ENCODE results near the gene FFAR2. TPM values are rescaled to one million over a fixed set of nuclear protein-coding genes. Genes with fewer than 3 reads are reported as not detected.
A peak's percentile ranks its signal among the peaks of the same experiment; 100 is the strongest.

The FFAR2 gene
- total and polyA plus RNA-seq, 9 of the 15 experiments (the other 6 are each of a cell fraction or from before 2014, with no cell fraction given), result not detected

DNA sequence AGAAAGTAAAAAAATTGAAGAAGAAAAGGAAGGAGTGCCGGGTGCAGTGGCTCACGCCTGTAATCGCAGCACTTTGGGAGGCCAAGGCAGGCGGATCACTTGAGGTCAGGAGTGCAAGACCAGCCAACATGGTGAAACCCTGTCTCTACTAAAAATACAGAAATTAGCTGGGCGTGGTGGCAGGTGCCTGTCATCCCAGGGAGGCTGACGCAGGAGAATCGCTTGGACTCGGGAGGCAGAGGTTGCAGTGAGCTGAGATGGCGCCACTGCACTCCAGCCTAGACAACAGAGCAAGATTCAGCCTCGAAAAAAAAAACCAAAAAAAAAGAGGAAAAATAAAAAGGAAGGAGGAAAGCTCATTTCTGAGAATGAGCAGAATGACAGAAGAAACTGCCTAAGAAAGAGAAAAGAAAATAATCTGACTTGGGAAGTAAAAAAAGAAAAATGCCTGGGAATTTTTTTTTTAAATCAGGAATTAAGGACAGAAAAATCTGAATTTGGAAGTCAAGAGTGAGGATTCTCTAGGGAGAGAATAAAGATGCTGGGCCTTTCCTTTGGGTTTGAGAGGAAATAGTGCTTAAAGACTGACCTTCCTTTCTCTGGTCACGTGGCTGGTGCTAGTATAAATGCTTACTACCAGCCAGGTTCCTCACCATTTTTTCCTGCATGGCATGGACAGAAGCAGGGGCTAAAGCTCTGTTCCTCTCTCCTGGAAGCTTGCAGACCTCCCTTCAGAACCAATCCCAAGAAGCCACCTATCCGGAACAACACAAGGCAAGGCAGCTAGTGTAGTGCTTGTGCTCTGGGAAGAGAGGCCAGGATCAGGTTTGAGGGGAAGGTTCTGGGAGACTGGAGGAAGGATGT is at the start of gene FFAR2 (continued):
- TF ChIP-seq MED1 (CRISPR knock-in tag; IDR thresholded peaks at IDR 0.05; ENCODE audit: borderline replicate concordance) (no peak), ZNF12 (CRISPR knock-in tag; IDR thresholded peaks at IDR 0.05) (no peak), CBX2 (IDR thresholded peaks at IDR 0.05; ENCODE audit: insufficient read depth, low read length, poor library complexity, severe bottlenecking) (no peak), BHLHE40 (IDR thresholded peaks at IDR 0.05; ENCODE audit: low read length) (no peak), DACH1 (IDR thresholded peaks at IDR 0.05; ENCODE audit: partially characterized antibody) (no peak), ZNF668 (CRISPR knock-in tag; IDR thresholded peaks at IDR 0.05) (no peak)
- TF ChIP-seq, protein P1, sequence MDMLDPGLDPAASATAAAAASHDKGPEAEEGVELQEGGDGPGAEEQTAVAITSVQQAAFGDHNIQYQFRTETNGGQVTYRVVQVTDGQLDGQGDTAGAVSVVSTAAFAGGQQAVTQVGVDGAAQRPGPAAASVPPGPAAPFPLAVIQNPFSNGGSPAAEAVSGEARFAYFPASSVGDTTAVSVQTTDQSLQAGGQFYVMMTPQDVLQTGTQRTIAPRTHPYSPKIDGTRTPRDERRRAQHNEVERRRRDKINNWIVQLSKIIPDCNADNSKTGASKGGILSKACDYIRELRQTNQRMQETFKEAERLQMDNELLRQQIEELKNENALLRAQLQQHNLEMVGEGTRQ (CRISPR knock-in tag; IDR thresholded peaks at IDR 0.05), result peak; percentile 38; the same call in 1 of the 2 replicates
- TF ChIP-seq, protein P2, sequence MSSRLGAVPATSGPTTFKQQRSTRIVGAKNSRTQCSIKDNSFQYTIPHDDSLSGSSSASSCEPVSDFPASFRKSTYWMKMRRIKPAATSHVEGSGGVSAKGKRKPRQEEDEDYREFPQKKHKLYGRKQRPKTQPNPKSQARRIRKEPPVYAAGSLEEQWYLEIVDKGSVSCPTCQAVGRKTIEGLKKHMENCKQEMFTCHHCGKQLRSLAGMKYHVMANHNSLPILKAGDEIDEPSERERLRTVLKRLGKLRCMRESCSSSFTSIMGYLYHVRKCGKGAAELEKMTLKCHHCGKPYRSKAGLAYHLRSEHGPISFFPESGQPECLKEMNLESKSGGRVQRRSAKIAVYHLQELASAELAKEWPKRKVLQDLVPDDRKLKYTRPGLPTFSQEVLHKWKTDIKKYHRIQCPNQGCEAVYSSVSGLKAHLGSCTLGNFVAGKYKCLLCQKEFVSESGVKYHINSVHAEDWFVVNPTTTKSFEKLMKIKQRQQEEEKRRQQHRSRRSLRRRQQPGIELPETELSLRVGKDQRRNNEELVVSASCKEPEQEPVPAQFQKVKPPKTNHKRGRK (tag; IDR thresholded peaks at IDR 0.05), result peak; percentile 93
- TF ChIP-seq, protein P3, sequence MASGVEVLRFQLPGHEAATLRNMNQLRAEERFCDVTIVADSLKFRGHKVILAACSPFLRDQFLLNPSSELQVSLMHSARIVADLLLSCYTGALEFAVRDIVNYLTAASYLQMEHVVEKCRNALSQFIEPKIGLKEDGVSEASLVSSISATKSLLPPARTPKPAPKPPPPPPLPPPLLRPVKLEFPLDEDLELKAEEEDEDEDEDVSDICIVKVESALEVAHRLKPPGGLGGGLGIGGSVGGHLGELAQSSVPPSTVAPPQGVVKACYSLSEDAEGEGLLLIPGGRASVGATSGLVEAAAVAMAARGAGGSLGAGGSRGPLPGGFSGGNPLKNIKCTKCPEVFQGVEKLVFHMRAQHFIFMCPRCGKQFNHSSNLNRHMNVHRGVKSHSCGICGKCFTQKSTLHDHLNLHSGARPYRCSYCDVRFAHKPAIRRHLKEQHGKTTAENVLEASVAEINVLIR (CRISPR knock-in tag; IDR thresholded peaks at IDR 0.05), result no peak
- TF ChIP-seq, protein P4, sequence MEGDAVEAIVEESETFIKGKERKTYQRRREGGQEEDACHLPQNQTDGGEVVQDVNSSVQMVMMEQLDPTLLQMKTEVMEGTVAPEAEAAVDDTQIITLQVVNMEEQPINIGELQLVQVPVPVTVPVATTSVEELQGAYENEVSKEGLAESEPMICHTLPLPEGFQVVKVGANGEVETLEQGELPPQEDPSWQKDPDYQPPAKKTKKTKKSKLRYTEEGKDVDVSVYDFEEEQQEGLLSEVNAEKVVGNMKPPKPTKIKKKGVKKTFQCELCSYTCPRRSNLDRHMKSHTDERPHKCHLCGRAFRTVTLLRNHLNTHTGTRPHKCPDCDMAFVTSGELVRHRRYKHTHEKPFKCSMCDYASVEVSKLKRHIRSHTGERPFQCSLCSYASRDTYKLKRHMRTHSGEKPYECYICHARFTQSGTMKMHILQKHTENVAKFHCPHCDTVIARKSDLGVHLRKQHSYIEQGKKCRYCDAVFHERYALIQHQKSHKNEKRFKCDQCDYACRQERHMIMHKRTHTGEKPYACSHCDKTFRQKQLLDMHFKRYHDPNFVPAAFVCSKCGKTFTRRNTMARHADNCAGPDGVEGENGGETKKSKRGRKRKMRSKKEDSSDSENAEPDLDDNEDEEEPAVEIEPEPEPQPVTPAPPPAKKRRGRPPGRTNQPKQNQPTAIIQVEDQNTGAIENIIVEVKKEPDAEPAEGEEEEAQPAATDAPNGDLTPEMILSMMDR (IDR thresholded peaks at IDR 0.05 in 2 of 3, conservative IDR thresholded peaks at IDR 0.05 in 1 of 3; ENCODE audit: insufficient read depth in 2 of 3, low read depth in 1 of 3, low read length in 3 of 3), result no peak
- TF ChIP-seq, protein P5, sequence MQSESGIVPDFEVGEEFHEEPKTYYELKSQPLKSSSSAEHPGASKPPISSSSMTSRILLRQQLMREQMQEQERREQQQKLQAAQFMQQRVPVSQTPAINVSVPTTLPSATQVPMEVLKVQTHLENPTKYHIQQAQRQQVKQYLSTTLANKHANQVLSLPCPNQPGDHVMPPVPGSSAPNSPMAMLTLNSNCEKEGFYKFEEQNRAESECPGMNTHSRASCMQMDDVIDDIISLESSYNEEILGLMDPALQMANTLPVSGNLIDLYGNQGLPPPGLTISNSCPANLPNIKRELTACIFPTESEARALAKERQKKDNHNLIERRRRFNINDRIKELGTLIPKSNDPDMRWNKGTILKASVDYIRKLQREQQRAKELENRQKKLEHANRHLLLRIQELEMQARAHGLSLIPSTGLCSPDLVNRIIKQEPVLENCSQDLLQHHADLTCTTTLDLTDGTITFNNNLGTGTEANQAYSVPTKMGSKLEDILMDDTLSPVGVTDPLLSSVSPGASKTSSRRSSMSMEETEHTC (IDR thresholded peaks at IDR 0.05), result no peak
